ENCODE data around the gene PITRM1. TPM values are rescaled to one million over a fixed set of nuclear protein-coding genes. Genes with fewer than 3 reads are reported as not detected.

PITRM1 gene
- polyA plus RNA-seq, 1 donor (not counting 4 experiments of a cell fraction or from before 2014, with no cell fraction given): 47.2 TPM

- Histone ChIP-seq H3K27me3 (ENCODE audit: control insufficient read depth, extremely low read depth, insufficient read depth, low read length) (peaks cover 16% of the 10 kb centered on the region), H3K4me1 (ENCODE audit: control insufficient read depth, extremely low read depth, insufficient read depth, low read length) (no peaks in the 10 kb centered on the region), H2AFZ (ENCODE audit: control insufficient read depth, low read length) (no peak overlapping the region), H3K27ac (ENCODE audit: control insufficient read depth, insufficient read depth, low read length) (no peak overlapping the region), H3K9me1 (ENCODE audit: control insufficient read depth, extremely low read depth, insufficient read depth, low read length) (no peaks in the 10 kb centered on the region), H3K79me2 (ENCODE audit: control insufficient read depth, insufficient read depth, low read length) (no peaks in the 10 kb centered on the region), H3K4me2 (ENCODE audit: control insufficient read depth, extremely low read depth, insufficient read depth, low read depth, low read length) (no peak overlapping the region), H3K9ac (ENCODE audit: control insufficient read depth, extremely low read depth, insufficient read depth, low read length) (no peak overlapping the region), H3K9me3 (ENCODE audit: control insufficient read depth, low read depth, low read length) (no peaks in the 10 kb centered on the region), H3K36me3 (ENCODE audit: control insufficient read depth in 2 of 2, extremely low read depth in 1 of 2, insufficient read depth in 2 of 2, low read length in 2 of 2) (no peaks in the 10 kb centered on the region), H3K4me3 (ENCODE audit: control insufficient read depth in 2 of 3, extremely low read depth in 1 of 3, insufficient read depth in 2 of 3, low read depth in 1 of 3, low read length in 3 of 3) (no peak overlapping the region), H4K20me1 (ENCODE audit: control insufficient read depth, extremely low read depth, insufficient read depth, low read length) (no peaks in the 10 kb centered on the region)
- no peak for FAIRE-seq
- dilution Hi-C loops (cut with MboI; ENCODE audit: extremely low pct_ligation_motif_present, low sequenced_read_pairs): no loop called here
- no peak for DNase-seq (ENCODE audit: low read depth, low spot score)
- TF ChIP-seq CTCF (optimal IDR thresholded peaks at IDR 0.05 in 1 of 3, IDR thresholded peaks at IDR 0.05 in 1 of 3, conservative IDR thresholded peaks at IDR 0.05 in 1 of 3; ENCODE audit: extremely low read depth in 1 of 3, insufficient read depth in 2 of 3, low read length in 3 of 3) (no peak), EZH2 (IDR thresholded peaks at IDR 0.05; ENCODE audit: low read length) (no peak)
These were observed 31.4 kb upstream of the PITRM1 start for GRCh38 chr10:3203972-3204371.

- no peak for DNase-seq (ENCODE audit: low read depth, low spot score)
- H3K9me1 ChIP-seq (ENCODE audit: control insufficient read depth, extremely low read depth, insufficient read depth, low read length): no peaks in the 10 kb centered on the region
- H3K9ac ChIP-seq (ENCODE audit: control insufficient read depth, extremely low read depth, insufficient read depth, low read length): no peak overlapping the region
- TF ChIP-seq CTCF (optimal IDR thresholded peaks at IDR 0.05 in 1 of 3, IDR thresholded peaks at IDR 0.05 in 1 of 3, conservative IDR thresholded peaks at IDR 0.05 in 1 of 3; ENCODE audit: extremely low read depth in 1 of 3, insufficient read depth in 2 of 3, low read length in 3 of 3): no peak
- no peak for TF ChIP-seq EZH2 (IDR thresholded peaks at IDR 0.05; ENCODE audit: low read length)
- FAIRE-seq: no peak
- H3K79me2 ChIP-seq (ENCODE audit: control insufficient read depth, insufficient read depth, low read length): no peaks in the 10 kb centered on the region
- dilution Hi-C loops (cut with MboI; ENCODE audit: extremely low pct_ligation_motif_present, low sequenced_read_pairs): no loop called here
- H3K4me2 ChIP-seq (ENCODE audit: control insufficient read depth, extremely low read depth, insufficient read depth, low read depth, low read length): no peak overlapping the region
- no peaks in the 10 kb centered on the region for H3K9me3 ChIP-seq (ENCODE audit: control insufficient read depth, low read depth, low read length)
- no peak overlapping the region for H2AFZ ChIP-seq (ENCODE audit: control insufficient read depth, low read length)
- H4K20me1 ChIP-seq (ENCODE audit: control insufficient read depth, extremely low read depth, insufficient read depth, low read length): no peaks in the 10 kb centered on the region
- no peaks in the 10 kb centered on the region for H3K36me3 ChIP-seq (ENCODE audit: control insufficient read depth in 2 of 2, extremely low read depth in 1 of 2, insufficient read depth in 2 of 2, low read length in 2 of 2)
- H3K4me1 ChIP-seq (ENCODE audit: control insufficient read depth, extremely low read depth, insufficient read depth, low read length): no peaks in the 10 kb centered on the region
- no peak overlapping the region for H3K27ac ChIP-seq (ENCODE audit: control insufficient read depth, insufficient read depth, low read length)
- peaks cover 24% of the 10 kb centered on the region for H3K27me3 ChIP-seq (ENCODE audit: control insufficient read depth, extremely low read depth, insufficient read depth, low read length)
- no peak overlapping the region for H3K4me3 ChIP-seq (ENCODE audit: control insufficient read depth in 2 of 3, extremely low read depth in 1 of 3, insufficient read depth in 2 of 3, low read depth in 1 of 3, low read length in 3 of 3)
These were observed 30.6 kb upstream of the PITRM1 start for GRCh38 chr10:3203016-3203811.

Measured in keratinocyte (primary cell).